ENCODE results near the gene ATP2B3. TPM values are rescaled to one million over a fixed set of nuclear protein-coding genes. Genes with fewer than 3 reads are reported as not detected.

Gene ATP2B3
- total RNA-seq, 4 donors from 2014 or later: 0.09 to 3.5 TPM; not detected in 2

DNA sequence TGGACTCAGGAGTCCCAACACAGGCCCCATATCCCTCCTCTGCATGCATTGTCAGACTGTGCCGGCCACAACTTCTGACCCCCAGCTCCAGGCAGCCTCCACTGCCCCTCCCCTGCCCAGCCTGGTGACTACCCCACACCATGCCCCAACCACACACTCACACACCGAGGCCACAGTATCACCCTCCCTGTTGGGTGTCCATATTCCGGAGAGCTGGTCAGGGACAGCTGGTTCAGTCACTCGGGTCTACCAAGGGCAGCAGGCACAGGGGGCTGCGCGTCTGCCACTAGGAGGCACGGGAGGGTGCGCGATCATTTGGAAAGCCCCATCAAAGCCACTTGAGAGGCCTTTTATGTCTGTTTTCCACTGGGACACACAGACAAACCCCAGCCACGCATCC, 55.2 kb downstream of the ATP2B3 start:
- H3K27me3 ChIP-seq: no peaks in the 10 kb centered on the region
- H3K27ac ChIP-seq: no peak overlapping the region
- TF ChIP-seq POLR2A (IDR thresholded peaks at IDR 0.05): no peak
- TF ChIP-seq, protein P1, sequence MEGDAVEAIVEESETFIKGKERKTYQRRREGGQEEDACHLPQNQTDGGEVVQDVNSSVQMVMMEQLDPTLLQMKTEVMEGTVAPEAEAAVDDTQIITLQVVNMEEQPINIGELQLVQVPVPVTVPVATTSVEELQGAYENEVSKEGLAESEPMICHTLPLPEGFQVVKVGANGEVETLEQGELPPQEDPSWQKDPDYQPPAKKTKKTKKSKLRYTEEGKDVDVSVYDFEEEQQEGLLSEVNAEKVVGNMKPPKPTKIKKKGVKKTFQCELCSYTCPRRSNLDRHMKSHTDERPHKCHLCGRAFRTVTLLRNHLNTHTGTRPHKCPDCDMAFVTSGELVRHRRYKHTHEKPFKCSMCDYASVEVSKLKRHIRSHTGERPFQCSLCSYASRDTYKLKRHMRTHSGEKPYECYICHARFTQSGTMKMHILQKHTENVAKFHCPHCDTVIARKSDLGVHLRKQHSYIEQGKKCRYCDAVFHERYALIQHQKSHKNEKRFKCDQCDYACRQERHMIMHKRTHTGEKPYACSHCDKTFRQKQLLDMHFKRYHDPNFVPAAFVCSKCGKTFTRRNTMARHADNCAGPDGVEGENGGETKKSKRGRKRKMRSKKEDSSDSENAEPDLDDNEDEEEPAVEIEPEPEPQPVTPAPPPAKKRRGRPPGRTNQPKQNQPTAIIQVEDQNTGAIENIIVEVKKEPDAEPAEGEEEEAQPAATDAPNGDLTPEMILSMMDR (IDR thresholded peaks at IDR 0.05): no peak
- no peaks in the 10 kb centered on the region for H3K9me3 ChIP-seq
- H3K4me1 ChIP-seq: no peaks in the 10 kb centered on the region
- H3K36me3 ChIP-seq: no peaks in the 10 kb centered on the region
- no peak overlapping the region for H3K4me3 ChIP-seq
- intact Hi-C loops (cut with DNase I; ENCODE audit: low total_unique reads): no loop called here
- no peak for DNase-seq

DNA sequence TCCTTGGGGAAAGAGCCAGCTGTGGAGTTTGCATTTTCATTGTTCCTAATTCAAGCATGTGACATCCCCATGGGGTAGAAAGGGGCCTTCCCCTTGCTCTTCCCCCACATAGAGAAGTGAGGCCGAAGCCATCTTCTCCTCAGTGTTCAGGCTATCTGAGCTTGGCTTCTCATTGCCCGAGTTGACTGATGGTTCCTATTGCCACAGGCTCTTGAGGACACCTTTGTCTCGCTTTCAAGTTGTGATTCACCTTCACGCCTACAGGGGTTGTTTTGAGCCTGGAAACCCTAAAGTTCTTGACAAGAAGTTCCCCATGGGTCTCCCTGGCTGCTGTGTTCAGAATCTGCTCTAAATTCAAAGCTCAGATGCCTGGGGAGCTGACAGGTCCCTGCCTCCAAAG, 56.5 kb downstream of the ATP2B3 start:
- H3K27me3 ChIP-seq: no peaks in the 10 kb centered on the region
- H3K4me3 ChIP-seq: no peak overlapping the region
- intact Hi-C loops (cut with DNase I; ENCODE audit: low total_unique reads): no loop called here
- H3K27ac ChIP-seq: no peak overlapping the region
- no peak for DNase-seq
- H3K36me3 ChIP-seq: no peaks in the 10 kb centered on the region
- H3K9me3 ChIP-seq: no peaks in the 10 kb centered on the region
- H3K4me1 ChIP-seq: no peaks in the 10 kb centered on the region
- no peak for TF ChIP-seq POLR2A (IDR thresholded peaks at IDR 0.05)
- TF ChIP-seq, protein P1 (IDR thresholded peaks at IDR 0.05): no peak

DNA sequence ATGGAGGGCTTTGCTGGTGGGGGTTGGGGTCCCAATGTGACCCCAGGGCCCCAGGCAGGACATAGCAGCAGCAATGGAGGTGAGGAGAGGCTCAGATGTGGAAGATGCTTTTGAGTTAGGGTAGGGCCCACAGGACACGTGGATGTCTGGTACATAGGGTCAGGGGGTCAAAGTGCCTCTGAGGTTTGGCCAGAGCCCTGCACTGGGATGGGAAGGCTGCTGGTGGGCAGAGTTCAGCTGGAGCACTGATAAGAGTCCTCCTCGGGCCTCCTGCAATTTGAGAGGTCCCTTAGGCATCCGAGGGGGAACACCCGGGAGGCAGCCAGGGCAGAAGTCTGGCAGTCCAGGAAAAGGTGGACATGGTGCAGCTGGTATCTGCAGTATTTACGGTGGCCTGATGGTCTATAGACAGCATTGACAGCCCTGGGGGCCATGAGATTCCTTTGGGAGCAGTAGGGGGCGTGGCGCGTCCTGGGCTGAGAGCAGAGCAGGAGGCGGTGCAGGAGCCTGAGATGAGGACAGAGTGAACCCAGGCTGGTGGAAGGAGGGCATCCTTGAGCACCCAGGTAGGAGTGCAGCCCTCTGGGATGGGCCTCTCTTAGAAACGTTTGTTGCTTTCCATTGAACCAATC, 58.9 kb downstream of the ATP2B3 start:
- TF ChIP-seq POLR2A (IDR thresholded peaks at IDR 0.05): no peak
- TF ChIP-seq, protein P1 (IDR thresholded peaks at IDR 0.05): no peak
- Histone ChIP-seq H3K4me1 (no peaks in the 10 kb centered on the region), H3K27ac (no peak overlapping the region), H3K4me3 (no peak overlapping the region), H3K27me3 (no peaks in the 10 kb centered on the region), H3K36me3 (no peaks in the 10 kb centered on the region), H3K9me3 (no peaks in the 10 kb centered on the region)
- intact Hi-C loops (cut with DNase I; ENCODE audit: low total_unique reads): no loop called here
- DNase-seq: no peak

DNA sequence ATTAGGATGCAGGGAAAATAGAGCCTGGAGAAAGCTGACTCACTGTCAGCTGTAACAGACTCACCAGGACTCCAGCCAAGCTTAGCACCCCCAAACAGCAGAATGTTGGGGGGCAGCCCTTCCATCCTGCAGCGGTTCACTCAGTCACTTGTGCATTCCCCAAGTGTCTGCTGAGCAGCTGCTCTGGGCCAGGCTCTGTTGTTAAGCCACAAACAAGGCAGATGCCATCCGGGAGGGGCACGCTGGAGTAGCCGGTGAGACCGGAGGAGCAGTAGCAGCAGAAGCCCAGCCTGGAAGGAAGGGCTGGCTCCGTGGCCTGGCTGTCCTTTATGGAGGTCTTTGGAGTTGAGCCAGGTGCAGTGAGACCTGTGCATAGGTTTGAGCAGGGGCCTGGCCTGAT, 59.5 kb downstream of the ATP2B3 start:
- H3K9me3 ChIP-seq: no peaks in the 10 kb centered on the region
- no peaks in the 10 kb centered on the region for H3K36me3 ChIP-seq
- H3K27me3 ChIP-seq: no peaks in the 10 kb centered on the region
- TF ChIP-seq POLR2A (IDR thresholded peaks at IDR 0.05): no peak
- TF ChIP-seq, protein P1 (IDR thresholded peaks at IDR 0.05): no peak
- H3K4me1 ChIP-seq: no peaks in the 10 kb centered on the region
- intact Hi-C loops (cut with DNase I; ENCODE audit: low total_unique reads): no loop called here
- H3K4me3 ChIP-seq: no peak overlapping the region
- no peak overlapping the region for H3K27ac ChIP-seq
- no peak for DNase-seq

DNA sequence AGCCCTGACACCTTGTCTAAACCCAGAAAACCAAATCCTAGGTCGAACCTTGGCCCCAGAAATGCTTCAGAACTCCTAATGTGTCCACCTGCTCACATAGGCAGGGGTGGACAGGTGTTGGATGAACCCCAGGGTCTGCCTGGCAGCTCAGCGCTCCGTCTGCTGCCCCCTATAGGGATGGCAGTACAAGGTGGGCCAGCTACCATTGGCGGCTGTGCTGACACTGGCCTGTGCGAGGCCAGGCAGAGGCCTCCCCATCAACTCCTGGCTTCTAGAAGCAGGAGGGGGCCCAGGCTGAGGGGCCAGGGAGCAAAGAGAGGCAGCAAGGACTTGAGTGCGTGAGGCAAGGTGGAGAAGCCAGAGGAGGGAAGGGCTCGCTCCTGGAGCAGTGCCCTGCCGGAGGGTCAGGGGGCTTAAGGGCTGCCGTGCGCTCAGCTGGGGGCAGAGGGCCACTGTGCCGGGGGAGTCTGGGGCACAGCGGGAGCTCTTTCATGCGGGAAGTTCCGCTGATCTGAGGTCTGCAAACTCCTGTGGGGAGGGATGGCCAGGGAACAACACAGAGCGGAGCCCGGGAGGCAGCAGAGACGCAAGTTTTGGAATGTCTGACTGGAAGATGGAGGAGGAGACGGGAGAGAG, 60.9 kb downstream of the ATP2B3 start:
- intact Hi-C loops (cut with DNase I; ENCODE audit: low total_unique reads): no loop called here
- H3K4me3 ChIP-seq: no peak overlapping the region

More for the DNA sequence above, 60.9 kb downstream of the ATP2B3 start:
- Histone ChIP-seq H3K36me3 (no peaks in the 10 kb centered on the region), H3K9me3 (no peaks in the 10 kb centered on the region), H3K27me3 (no peaks in the 10 kb centered on the region), H3K27ac (no peak overlapping the region), H3K4me1 (no peaks in the 10 kb centered on the region)
- DNase-seq: no peak
- TF ChIP-seq, protein P1 (IDR thresholded peaks at IDR 0.05): no peak
- no peak for TF ChIP-seq POLR2A (IDR thresholded peaks at IDR 0.05)
